Measurements from ENCODE around the gene CCDC88B. TPM values are rescaled to one million over a fixed set of nuclear protein-coding genes. Genes with fewer than 3 reads are reported as not detected.

The CCDC88B gene, protein sequence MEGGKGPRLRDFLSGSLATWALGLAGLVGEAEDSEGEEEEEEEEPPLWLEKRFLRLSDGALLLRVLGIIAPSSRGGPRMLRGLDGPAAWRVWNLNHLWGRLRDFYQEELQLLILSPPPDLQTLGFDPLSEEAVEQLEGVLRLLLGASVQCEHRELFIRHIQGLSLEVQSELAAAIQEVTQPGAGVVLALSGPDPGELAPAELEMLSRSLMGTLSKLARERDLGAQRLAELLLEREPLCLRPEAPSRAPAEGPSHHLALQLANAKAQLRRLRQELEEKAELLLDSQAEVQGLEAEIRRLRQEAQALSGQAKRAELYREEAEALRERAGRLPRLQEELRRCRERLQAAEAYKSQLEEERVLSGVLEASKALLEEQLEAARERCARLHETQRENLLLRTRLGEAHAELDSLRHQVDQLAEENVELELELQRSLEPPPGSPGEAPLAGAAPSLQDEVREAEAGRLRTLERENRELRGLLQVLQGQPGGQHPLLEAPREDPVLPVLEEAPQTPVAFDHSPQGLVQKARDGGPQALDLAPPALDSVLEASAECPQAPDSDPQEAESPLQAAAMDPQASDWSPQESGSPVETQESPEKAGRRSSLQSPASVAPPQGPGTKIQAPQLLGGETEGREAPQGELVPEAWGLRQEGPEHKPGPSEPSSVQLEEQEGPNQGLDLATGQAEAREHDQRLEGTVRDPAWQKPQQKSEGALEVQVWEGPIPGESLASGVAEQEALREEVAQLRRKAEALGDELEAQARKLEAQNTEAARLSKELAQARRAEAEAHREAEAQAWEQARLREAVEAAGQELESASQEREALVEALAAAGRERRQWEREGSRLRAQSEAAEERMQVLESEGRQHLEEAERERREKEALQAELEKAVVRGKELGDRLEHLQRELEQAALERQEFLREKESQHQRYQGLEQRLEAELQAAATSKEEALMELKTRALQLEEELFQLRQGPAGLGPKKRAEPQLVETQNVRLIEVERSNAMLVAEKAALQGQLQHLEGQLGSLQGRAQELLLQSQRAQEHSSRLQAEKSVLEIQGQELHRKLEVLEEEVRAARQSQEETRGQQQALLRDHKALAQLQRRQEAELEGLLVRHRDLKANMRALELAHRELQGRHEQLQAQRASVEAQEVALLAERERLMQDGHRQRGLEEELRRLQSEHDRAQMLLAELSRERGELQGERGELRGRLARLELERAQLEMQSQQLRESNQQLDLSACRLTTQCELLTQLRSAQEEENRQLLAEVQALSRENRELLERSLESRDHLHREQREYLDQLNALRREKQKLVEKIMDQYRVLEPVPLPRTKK (N-terminal part only)
- 10 to 100 TPM in 1 of 12 donors, 1 to 10 TPM in 10, not detected in 1; 2.5 to 10.7 (median 3.4) TPM for polyA plus RNA-seq (ENCODE audit: insufficient read length in 12 of 12)
- long read RNA-seq, donor 1: 0 reads
- long read RNA-seq, donor 2: 0 reads
- long read RNA-seq, donor 3: 0 reads
- long read RNA-seq, donor 4: 0 reads
- long read RNA-seq, donor 5: 0 reads
- long read RNA-seq, donor 6: 0 reads
- long read RNA-seq, donor 7: 0 reads
- long read RNA-seq, donor 8: 0 reads
- long read RNA-seq, donor 9: 0 reads
- long read RNA-seq, donor 10, partial matches to known transcripts: 0 of 1 reads
- long read RNA-seq, donor 10, other reads (novel, unspliced or antisense): 0 of 1 reads
- long read RNA-seq, donor 11: 0 reads

DNA sequence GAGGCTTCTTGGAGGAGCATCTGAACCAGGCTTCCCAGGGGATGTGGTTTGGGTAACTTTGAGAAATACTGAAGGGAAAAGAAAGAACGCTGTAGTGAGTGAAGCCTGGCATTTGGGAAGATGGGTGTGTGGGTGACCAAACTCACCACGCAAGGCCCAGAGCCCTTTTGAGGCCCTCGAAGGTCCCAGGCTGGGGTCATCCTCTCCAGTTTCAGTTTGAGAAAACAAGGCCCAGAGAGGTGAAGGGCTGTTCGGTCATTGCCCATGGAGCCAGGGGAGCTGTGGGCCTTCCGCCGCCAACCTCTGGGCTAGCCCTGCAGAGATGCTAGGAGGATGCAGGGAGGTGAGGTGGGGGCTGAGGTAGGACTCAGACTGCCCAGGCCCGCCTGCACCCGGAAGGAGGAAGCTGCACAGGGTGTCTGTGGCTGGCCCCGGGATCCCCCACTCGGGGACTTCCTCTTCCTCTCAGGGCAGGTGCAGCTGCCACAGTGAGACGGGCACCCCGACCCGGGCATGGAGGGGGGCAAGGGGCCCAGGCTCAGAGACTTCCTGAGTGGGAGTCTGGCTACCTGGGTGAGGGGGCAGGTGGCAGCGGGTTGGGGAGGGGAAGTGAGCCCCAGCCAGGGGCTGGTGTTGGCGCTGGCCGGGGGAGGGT lies at the start of gene CCDC88B:
CCDC88B (plus strand) TSS at position 451 of the 655 bp plus-strand sequence; CDS start at position 514, 63 bp downstream.
- DNase-seq: no peak

- DNase-seq: no peak
Measured at GRCh38 chr11:64290352-64291261, 49.4 kb upstream of the CCDC88B start.

DNA sequence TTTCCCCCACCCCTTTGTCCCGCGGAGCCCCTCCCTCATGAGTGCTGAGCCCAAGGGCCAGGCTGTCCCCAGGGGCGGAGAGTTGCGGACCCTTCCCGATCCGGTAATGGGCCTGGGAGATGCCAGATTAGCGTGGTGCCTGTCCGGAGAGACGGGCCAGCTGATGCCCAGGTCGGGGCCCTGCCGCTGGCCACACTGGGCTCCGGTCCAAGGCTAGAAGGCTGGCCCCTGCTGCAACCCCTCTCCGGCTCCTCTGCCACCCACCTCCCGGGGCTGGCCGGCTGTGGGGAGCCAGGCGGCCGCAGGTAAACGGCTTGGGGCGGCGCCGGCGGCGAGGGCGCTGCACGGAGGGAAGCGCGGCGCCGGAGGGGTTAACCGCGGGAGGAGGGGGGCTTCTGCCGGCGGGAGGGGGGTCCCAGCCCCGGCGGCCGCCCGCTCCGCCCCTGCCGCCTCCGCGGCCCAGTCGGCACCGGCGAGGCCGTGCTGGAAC lies 48.7 kb upstream of the CCDC88B start, which contains the start of gene KCNK4:
KCNK4 (plus strand) TSS at position 41 of the 490 bp plus-strand sequence. CDS start 1,717 bp downstream, outside the sequence.
- no peak for DNase-seq

DNA sequence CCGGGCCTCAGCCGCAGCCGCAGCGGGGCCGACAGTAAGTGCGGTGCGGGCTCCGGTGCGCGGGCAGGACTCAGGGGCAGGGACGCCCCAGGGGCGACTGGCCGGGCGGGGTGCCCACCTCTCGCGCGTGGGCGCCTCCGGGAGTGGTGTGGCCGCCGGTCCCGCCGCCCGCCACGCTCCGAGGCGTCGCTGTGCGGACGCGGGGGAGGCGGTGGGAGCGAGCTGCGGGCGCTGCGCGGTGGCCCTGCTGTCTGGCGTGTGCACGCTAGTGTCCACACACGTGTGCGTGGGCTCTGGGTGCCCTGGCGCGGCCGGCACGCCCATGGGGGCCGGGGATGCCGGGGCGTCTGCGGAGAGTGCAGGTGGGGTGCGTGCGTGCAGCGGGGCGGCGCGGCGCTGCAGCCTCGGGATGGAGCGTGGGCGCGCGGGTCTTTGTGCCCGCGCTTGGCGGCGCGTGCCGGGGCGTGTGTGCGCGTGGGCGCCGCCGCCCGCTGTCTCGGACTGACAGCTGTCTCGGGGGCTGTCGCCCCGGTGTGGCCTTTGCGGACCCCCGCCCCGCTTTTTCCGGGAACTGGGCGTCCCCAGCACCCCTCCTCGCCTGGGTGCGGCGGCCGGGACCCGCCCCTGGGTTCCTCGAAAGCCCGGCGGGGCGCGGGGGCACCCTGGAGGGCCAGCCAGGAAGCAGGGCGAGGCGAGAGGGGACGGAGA lies 48.1 kb upstream of the CCDC88B start:
- DNase-seq: no peak

DNA sequence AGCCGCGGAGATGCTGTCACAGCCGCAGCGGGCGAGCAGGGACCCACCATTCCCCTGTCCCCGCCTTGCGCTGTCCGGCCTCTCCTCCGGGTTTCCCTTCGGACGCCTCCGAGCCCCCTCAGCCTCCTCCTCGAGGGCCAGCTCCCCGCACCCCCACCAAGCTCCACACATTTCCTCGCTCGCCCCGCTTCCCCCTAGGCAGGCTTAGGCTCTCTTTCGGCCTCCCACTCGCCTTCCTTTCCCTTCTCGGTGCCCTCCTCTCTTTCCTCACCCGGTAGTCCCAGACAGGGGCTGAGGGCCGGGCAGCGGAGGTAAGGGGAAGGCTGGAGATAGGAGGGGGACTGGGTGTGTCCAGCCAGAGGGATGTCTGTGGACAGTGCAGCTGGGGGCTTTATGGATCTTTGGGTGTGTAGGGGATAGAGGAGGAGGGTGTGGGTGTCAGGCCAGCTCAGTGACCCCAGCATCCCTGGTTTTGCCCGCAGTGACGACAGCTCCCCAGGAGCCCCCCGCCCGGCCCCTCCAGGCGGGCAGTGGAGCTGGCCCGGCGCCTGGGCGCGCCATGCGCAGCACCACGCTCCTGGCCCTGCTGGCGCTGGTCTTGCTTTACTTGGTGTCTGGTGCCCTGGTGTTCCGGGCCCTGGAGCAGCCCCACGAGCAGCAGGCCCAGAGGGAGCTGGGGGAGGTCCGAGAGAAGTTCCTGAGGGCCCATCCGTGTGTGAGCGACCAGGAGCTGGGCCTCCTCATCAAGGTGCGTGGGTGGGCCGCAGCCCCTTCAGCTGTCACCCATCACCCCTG lies 47.3 kb upstream of the CCDC88B start:
- no peak for DNase-seq

DNA sequence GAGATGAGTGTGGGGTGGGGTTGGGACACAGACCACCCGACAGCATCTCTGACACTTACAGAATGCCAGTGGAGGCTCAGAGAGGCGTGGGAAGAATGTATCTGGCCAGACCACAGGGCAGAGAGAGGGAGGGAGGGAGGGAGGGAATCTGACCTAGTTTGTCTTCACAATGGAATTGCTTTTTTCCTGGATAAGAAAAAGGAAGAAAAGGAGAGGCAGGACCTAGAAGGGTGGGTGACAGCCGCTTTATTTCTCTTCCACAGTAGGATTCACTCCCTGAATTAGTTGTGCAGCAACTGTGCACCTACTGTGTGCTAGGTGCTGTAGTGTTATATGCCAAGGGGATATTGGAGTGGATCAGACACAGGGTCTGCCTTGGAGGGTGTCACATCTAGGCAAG lies 45.2 kb upstream of the CCDC88B start:
- DNase-seq: no peak

DNA sequence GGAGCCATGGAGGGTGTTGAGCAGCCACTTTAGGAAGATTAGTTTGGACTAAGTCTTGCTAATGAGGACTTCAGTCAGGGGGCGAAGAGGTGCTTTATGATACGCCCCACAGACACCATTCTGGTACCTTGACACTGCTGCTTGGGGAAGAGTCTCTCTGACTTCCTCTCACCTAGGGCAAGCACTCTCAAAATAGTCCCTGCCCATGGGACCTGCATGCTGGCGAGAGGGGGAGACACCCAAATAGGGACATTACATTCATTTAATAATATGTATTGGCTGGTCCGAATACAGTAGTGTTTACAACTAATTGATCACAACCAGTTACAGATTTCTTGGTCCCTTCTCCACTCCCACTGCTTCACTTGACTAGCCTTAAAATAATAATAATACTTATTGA lies 44.2 kb upstream of the CCDC88B start:
- DNase-seq: no peak

- DNase-seq: no peak
Measured at GRCh38 chr11:64296236-64296635, 43.8 kb upstream of the CCDC88B start.

DNA sequence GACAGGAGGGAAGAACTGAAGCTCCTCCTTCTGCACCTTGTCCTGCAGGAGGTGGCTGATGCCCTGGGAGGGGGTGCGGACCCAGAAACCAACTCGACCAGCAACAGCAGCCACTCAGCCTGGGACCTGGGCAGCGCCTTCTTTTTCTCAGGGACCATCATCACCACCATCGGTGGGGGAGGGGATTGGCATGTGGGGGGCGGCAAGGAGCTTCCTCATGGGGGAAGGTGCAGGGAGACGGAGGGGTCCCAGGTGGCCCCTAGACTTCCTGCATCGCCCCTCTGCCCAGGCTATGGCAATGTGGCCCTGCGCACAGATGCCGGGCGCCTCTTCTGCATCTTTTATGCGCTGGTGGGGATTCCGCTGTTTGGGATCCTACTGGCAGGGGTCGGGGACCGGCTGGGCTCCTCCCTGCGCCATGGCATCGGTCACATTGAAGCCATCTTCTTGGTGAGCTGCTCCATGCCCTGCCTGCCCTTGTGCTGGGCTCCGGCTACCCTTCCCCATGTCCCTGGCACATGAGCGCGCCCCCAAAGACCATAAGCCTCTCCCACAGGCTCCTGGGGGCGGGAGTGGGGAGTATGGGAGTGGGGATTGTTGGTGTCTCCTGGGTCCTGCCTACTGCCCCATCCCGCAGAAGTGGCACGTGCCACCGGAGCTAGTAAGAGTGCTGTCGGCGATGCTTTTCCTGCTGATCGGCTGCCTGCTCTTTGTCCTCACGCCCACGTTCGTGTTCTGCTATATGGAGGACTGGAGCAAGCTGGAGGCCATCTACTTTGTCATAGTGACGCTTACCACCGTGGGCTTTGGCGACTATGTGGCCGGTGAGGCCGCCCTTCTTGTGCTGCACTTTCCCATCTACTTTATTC lies 42.9 kb upstream of the CCDC88B start:
- DNase-seq: no peak

DNA sequence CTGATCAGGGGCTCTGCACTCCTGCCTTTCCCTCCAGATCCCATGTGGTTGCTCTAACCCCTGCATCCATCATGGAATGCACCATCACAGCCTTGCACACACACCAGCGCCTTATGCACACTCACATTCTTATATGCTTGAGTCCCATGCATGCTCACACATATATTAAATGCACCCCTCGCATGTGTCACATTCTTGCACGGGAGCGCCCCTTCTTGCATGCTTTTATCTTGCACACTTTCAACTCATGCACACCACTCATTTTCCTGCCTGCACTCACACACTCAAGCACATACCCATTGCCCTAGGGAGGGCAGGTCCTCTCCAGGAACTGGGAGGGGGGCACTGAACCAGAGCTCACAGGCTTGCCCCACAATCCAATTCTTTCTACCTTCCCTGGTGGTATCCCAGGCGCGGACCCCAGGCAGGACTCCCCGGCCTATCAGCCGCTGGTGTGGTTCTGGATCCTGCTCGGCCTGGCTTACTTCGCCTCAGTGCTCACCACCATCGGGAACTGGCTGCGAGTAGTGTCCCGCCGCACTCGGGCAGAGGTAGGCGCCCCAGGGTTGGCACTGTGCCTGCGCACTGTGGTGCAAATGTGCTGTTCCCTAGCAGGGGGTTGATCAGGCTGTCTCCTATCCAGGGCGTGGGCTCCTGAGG lies 42.2 kb upstream of the CCDC88B start:
- no peak for DNase-seq

- DNase-seq: no peak
Measured at GRCh38 chr11:64298966-64299846, 40.8 kb upstream of the CCDC88B start.

GRCh38 chr11:64299847-64300648 lies 40.0 kb upstream of the CCDC88B start, which contains the start of gene CATSPERZ:
TSS of gene CATSPERZ (plus strand) at chr11:64300358. CDS start at chr11:64300411, 53 bp downstream.
- DNase-seq: no peak

DNA sequence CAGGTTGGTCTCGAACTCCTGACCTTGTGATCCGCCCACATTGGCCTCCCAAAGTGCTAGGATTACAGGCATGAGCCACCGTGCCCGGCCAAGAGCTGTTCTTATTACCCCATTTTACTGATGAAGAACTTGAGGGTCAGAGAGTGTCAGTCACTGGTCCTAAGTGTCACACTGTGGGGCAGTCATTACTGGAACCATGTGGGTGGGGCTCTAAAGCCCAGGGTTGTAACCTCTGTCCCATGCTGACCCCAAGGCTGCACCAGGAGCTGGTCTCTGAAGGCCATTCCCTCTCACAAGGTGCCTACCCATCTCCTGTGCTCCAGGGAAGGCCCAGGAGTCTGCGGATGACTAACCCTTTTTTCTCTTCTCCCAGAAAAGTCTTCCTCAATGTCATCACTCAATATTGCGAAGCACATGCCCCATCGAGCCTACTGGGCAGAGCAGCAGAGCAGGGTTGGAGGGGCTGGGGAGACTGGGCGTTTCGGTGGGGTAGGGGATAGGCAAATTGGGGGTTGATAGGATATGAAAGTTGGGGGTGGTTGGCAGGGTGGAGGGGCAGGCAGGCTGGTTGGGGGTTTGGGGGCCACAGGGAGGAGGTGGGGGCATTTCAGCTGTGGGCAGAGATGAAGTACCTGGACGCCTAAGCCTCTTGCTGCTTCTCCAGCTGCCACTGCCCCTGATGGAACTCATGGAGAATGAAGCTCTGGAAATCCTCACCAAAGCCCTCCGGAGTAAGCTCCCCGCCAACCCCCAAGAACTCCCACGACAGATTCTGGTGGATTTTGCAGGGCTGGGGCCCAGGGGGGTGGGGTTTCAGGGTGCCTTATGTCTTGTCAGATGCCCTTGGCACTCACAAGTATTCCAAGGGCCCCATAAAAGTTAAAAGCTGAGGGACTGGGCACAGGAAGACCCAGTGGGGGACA lies 36.6 kb upstream of the CCDC88B start:
- DNase-seq: no peak
